Tibial nerve (tissue), 4 donors: ENCODE results near the gene AAK1. TPM values are rescaled to one million over a fixed set of nuclear protein-coding genes. Genes with fewer than 3 reads are reported as not detected.

Source experiments
- DNase-seq, 2 donors: peaks; one replicate each; pipeline ENCODE4 v3.0.0-alpha.2; 2019; ENCODE audit warnings: low spot score in 2 of 2
- H3K27ac ChIP-seq, 4 donors: fragments of 200-600 bp; sonication (generic) in 3 of 4; one replicate each; pipeline ENCODE4 v1.5.1; 2017 to 2019; ENCODE audit warnings: mild to moderate bottlenecking in 1 of 4
- H3K27me3 ChIP-seq, 2 donors: fragments of 200-600 bp; sonication (generic) in 1 of 2; one replicate each; pipeline versions ENCODE4 v1.5.1 to v1.6.0; 2017 to 2019
- H3K36me3 ChIP-seq, 3 donors: fragments of 200-600 bp; sonication (generic); one replicate each; pipeline ENCODE4 v1.5.1; 2018 to 2019
- H3K4me1 ChIP-seq, 4 donors: fragments of 200-600 bp; sonication (generic) in 3 of 4; one replicate each; pipeline ENCODE4 v1.5.1; 2017 to 2019
- H3K4me3 ChIP-seq, 4 donors: fragments of 200-600 bp; sonication (generic) in 3 of 4; one replicate each; pipeline ENCODE4 v1.5.1; 2017 to 2019; ENCODE audit warnings: mild to moderate bottlenecking in 1 of 4, moderate library complexity in 1 of 4
- H3K9me3 ChIP-seq, 4 donors: fragments of 200-600 bp; sonication (generic) in 3 of 4; one replicate each; pipeline ENCODE4 v1.5.1; 2017 to 2019
- EP300 ChIP-seq, 2 donors: sonication (generic); formaldehyde crosslinking; IDR thresholded peaks; one replicate each; pipeline ENCODE4 v1.6.1; 2017; ENCODE audit warnings: antibody characterized with exemption in 2 of 2, mild to moderate bottlenecking in 1 of 2
- POLR2A ChIP-seq, 2 donors: fragments of 450-650 bp; IDR thresholded peaks; one replicate each; pipeline ENCODE4 v1.6.1; 2017; ENCODE audit warnings: antibody characterized with exemption in 2 of 2, mild to moderate bottlenecking in 2 of 2, moderate library complexity in 2 of 2
- WGBS, 2 donors: methylation state at CpG; one replicate each; pipeline ENCODE4 v1.1.5; 2018; 5-methylcytosine and 5-hydroxymethylcytosine counted together
- total RNA-seq, 4 donors: library from RNA; depleted of rRNA; stranded (reverse); fragments of >200 nt; gene quantifications; one replicate each; pipeline ENCODE4 v1.1.0, GENCODE V29; 2016
- TF ChIP-seq, protein P1 (sequence below), 5 experiments: fragments of 200-600 bp in 3 of 5; fragments of 450-650 bp in 2 of 5; sonication (generic) in 3 of 5; IDR thresholded peaks; one replicate each; pipeline ENCODE4 v1.5.1; 2016 to 2019; ENCODE audit warnings: antibody characterized with exemption in 5 of 5, mild to moderate bottlenecking in 3 of 5, moderate library complexity in 2 of 5

AAK1 gene
- total RNA-seq, 4 donors from 2014 or later = 29.2 to 70.5 (median 44.5) TPM

GRCh38 chr2:69584127-69584889 is 59.2 kb downstream of the AAK1 start:
- H3K4me3 ChIP-seq = no peak overlapping the region
- no peaks in the 10 kb centered on the region for H3K27me3 ChIP-seq
- H3K9me3 ChIP-seq = no peaks in the 10 kb centered on the region
- no peak overlapping the region for H3K27ac ChIP-seq
- no peak for DNase-seq
- peaks cover 0 to 21% (median 7%) of the 10 kb centered on the region in 4 donors for H3K4me1 ChIP-seq
- TF ChIP-seq POLR2A (IDR thresholded peaks at IDR 0.05) (no peak), EP300 (IDR thresholded peaks at IDR 0.05) (no peak)
- TF ChIP-seq, protein P1, sequence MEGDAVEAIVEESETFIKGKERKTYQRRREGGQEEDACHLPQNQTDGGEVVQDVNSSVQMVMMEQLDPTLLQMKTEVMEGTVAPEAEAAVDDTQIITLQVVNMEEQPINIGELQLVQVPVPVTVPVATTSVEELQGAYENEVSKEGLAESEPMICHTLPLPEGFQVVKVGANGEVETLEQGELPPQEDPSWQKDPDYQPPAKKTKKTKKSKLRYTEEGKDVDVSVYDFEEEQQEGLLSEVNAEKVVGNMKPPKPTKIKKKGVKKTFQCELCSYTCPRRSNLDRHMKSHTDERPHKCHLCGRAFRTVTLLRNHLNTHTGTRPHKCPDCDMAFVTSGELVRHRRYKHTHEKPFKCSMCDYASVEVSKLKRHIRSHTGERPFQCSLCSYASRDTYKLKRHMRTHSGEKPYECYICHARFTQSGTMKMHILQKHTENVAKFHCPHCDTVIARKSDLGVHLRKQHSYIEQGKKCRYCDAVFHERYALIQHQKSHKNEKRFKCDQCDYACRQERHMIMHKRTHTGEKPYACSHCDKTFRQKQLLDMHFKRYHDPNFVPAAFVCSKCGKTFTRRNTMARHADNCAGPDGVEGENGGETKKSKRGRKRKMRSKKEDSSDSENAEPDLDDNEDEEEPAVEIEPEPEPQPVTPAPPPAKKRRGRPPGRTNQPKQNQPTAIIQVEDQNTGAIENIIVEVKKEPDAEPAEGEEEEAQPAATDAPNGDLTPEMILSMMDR (IDR thresholded peaks at IDR 0.05) = no peak
- H3K36me3 ChIP-seq = no peaks in the 10 kb centered on the region
- 90 to 92% methylated on average over 9 of the region's 9 CpGs for WGBS, 2 donors

GRCh38 chr2:69583321-69583833 is 60.2 kb downstream of the AAK1 start:
- Histone ChIP-seq H3K4me1 (peaks cover 0 to 21% (median 7%) of the 10 kb centered on the region in 4 donors), H3K36me3 (no peaks in the 10 kb centered on the region), H3K27me3 (no peaks in the 10 kb centered on the region), H3K9me3 (no peaks in the 10 kb centered on the region), H3K4me3 (no peak overlapping the region), H3K27ac (no peak overlapping the region)
- DNase-seq = no peak
- WGBS, 2 donors = 85 to 89% methylated on average over 3 of the region's 3 CpGs
- TF ChIP-seq EP300 (IDR thresholded peaks at IDR 0.05) = no peak

- DNase-seq = no peak
- no peaks in the 10 kb centered on the region for H3K27me3 ChIP-seq
- TF ChIP-seq EP300 (IDR thresholded peaks at IDR 0.05) (no peak), POLR2A (IDR thresholded peaks at IDR 0.05) (no peak)
- TF ChIP-seq, protein P1 (IDR thresholded peaks at IDR 0.05) = no peak
- no peak overlapping the region for H3K4me3 ChIP-seq
- H3K27ac ChIP-seq = no peak overlapping the region
- H3K4me1 ChIP-seq = peaks cover 0 to 28% (median 8%) of the 10 kb centered on the region in 4 donors
- H3K36me3 ChIP-seq = no peaks in the 10 kb centered on the region
- WGBS, 2 donors = 30 to 33% methylated on average over 3 of the region's 3 CpGs
- H3K9me3 ChIP-seq = no peaks in the 10 kb centered on the region
Observed at GRCh38 chr2:69582582-69583176, 60.9 kb downstream of the AAK1 start.

DNA sequence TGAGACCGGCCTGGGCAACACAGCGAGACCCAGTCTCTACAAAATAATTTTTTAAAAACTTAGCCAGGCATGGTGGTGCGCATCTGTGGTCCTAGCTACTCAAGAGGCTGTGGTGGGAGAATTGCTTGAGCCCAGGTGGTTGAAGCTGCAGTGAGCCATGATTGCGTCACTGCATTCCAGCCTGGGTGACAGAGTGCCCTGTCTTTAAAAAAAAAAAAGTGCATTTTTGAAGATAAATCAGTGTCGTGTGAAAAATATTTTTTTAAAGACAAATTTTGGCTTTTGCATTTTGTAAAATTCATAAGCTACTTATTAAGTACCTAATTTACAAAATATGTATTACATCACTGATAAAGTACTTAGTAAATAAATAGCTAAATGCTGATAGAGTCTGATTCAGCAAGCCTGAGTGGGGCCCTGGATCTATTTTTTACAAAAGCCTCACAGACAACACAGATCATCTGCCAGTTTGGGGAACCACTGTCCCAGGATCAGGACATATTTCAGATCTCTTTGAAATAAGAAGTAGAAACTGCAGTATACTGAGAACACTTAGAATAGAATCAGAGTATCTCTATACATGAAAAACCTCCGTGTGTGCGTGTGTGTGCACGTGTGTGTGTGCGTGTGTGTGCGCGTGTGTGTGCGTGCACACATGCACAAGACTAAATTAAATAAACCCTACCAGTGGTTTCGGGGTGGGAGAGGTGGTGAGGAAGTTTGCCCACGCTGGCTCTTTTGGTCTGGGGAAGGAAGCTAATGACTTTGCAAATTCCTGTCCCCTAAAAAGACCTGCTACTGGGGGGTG is 61.6 kb downstream of the AAK1 start:
- H3K9me3 ChIP-seq = no peaks in the 10 kb centered on the region
- H3K36me3 ChIP-seq = no peaks in the 10 kb centered on the region
- 74 to 80% methylated on average over 14 of the region's 14 CpGs for WGBS, 2 donors
- no peak for DNase-seq
- peaks cover 0 to 35% (median 12%) of the 10 kb centered on the region in 4 donors for H3K4me1 ChIP-seq
- H3K27me3 ChIP-seq = no peaks in the 10 kb centered on the region
- no peak overlapping the region for H3K27ac ChIP-seq
- H3K4me3 ChIP-seq = no peak overlapping the region
- TF ChIP-seq POLR2A (IDR thresholded peaks at IDR 0.05) (no peak), EP300 (IDR thresholded peaks at IDR 0.05) (no peak)
- TF ChIP-seq, protein P1 (IDR thresholded peaks at IDR 0.05) = no peak

DNA sequence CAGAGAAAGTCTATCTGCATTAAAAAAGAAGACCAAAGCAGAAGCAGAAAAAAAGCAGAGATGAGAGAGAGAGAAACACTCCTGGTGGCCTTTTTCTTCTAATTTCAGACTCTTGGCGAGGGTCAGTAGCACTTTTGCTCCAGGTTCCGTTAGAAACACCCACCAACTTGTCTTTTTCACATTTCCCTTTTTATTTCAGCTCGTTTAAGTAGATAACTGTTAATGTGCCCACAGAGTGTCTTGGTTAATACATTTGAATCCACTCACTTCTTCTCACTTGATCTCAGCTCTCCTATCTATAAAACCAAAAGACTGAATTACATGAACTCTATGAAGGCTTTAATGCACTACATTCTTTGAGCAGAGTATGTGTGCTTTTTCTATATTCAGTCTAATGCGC is 63.1 kb downstream of the AAK1 start:
- H3K27ac ChIP-seq = no peak overlapping the region
- TF ChIP-seq POLR2A (IDR thresholded peaks at IDR 0.05) = no peak
- TF ChIP-seq, protein P1 (IDR thresholded peaks at IDR 0.05) = no peak
- TF ChIP-seq EP300 (IDR thresholded peaks at IDR 0.05) = no peak
- 83 to 92% methylated on average over 4 of the region's 4 CpGs for WGBS, 2 donors
- no peak overlapping the region for H3K4me3 ChIP-seq
- no peaks in the 10 kb centered on the region for H3K27me3 ChIP-seq
- DNase-seq = no peak
- H3K36me3 ChIP-seq = no peaks in the 10 kb centered on the region
- no peaks in the 10 kb centered on the region for H3K9me3 ChIP-seq
- H3K4me1 ChIP-seq = peaks cover 0 to 43% (median 14%) of the 10 kb centered on the region in 4 donors
